Stimulated activated CD4-positive, alpha-beta T cell treated with anti-CD3 and anti-CD28 coated beads, Interleukin-2, amount 100 ng/mL, for 48 hours (primary cell): ENCODE data around the gene DRC7.
"Not testable (repeated sequence)": the region's sequence is repeated elsewhere in the genome, so short reads cannot be mapped to it uniquely, and the experiment has no call there.

Experiments used
- DNase-seq, 2 donors: peaks; one replicate each; pipeline ENCODE4 v3.0.0-alpha.2; 2020

DRC7 gene

DNA sequence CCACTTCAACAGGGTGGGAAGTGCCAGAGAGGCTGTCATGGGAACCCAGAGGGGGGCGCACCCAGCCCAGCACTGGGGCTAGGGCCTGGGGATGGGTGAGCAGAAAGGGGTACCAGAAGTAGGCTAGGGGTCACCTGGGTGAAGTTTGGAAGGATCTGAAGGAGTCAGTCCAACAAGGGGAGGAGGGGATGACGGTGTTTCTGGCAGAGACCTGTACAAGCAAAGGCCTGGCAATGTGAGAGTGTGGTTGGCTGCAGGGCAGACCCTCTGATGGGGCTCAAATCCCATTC, 27.5 kb downstream of the DRC7 start:
- no peak for DNase-seq

DNA sequence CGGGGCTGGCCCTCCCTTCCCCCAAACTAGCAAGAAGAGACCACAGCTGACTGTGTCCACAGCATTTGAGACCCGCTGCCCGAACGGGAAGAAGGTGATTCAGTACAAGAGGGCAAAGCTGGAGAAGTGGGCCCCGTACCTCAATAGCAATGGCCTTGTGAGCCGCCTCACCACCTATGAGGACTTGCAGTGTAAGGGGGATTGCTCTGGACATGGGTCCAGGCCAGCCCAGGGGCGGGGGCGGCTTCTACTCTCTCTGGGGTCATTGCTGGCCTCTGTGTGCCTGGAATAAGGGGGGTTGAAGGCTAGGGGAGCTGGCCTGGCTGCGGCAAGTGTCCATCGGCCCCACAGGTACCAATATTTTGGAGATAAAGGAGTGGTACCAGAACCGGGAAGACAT, 28.0 kb downstream of the DRC7 start:
- DNase-seq, result no peak

DNA sequence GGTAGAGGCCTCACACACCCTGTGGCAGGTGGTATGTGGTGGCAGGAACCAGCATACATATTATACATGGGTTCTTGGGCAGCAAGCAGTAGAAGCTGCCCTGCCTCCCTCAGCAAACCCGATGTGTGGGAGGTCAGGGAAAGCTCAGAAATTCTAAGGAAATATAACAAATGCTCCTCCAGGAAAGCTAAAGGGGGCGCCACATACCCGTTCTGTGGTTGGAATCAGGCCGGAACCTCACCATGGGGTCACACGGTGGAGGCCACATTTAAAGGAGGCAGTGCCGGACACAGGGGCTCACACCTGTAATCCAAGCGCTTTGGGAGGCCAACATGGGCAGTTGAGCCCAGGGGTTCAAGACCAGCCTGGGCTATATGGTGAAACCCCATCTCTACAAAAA, 28.6 kb downstream of the DRC7 start:
- DNase-seq, result no peak

DNA sequence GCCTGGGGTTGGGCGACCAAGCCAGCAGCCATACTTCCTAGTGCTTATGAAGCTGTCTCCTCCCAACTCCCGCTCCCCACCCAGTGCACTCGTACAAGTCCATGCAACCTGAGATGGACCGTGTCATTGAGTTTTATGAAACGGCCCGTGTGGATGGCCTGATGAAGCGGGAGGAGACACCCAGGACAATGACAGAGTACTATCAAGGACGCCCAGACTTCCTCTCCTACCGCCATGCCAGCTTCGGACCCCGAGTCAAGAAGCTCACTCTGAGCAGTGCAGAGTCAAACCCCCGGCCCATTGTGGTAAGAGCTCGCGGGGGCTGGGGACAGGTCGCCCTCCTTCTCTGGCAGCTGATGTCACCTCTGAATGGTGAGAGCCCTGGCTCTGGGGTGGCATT, 29.9 kb downstream of the DRC7 start:
- no peak for DNase-seq

DNA sequence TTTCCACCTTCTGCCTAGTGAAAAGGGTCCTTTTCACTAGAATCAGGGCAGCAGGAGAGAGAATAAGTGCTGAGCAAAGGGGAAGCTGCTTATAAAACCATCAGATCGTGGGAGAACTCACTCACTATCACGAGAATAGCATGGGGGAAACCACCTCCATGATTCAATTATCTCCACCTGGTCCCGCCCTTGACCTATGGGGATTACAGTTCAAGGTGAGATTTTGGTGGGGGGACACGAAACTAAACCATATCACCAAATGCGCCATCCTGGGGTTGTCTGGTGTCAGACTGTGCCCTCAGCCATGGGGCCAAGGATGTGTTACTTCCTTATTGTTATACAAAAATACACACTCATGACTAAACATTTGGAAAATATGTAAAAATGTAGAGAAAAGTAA, 30.5 kb downstream of the DRC7 start:
- DNase-seq, result no peak

DNA sequence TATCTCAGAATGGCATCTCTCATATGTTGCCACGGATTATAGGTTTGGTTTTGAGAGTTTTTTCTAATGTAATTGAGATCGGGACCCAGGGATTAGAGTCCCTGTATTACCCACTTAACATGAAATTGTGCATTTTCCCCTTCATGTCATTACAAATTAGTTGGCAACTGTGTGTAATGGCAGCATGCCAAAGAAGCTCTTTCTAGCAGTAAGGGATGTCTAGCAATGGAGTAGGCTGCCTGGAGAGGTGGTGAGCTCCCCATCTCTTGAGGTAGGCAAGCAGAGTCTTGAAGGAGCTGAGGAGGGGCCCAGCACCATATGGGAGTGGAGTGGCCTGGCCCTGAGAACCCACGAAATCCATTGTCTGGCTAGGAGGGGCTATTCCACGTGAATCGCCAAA, 30.9 kb downstream of the DRC7 start:
- DNase-seq, result no peak

DNA sequence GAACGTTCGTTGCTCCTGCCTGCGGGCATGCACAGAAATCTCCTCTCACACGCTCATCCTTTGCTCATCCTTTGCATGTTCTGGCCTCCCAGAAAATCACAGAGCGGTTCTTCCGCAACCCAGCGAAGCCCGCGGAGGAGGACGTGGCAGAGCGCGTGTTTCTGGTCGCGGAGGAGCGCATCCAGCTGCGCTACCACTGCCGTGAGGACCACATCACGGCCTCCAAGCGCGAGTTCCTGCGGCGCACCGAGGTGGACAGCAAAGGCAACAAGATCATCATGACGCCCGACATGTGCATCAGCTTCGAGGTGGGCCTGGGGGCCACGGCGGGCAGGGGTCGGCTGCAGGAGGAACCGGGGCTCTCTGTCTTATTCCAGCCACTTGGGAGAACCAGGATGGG, 31.4 kb downstream of the DRC7 start:
- DNase-seq, result no peak

DNA sequence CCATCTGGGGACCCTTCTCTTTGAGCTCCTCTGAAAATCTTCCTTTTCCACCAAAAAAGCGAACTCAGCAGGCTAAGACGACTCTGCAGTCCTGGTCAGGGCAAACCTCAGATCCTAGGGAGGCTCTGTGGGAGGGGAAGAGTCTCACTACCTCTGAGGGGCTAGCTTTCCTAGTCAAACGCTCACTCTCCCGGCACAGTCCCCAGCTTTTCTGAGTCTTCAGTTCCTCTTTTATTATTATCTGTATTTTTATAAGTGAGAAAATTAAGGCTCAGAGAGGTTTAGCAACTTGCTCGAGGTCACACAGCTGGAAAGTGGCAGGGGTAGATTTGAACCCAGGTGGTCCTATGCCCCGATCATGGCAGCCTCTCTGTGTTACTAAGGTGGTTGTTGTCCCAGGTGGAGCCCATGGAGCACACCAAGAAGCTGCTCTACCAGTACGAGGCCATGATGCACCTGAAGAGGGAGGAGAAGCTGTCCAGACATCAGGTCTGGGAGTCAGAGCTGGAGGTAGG, 31.9 kb downstream of the DRC7 start:
- no peak for DNase-seq

DNA sequence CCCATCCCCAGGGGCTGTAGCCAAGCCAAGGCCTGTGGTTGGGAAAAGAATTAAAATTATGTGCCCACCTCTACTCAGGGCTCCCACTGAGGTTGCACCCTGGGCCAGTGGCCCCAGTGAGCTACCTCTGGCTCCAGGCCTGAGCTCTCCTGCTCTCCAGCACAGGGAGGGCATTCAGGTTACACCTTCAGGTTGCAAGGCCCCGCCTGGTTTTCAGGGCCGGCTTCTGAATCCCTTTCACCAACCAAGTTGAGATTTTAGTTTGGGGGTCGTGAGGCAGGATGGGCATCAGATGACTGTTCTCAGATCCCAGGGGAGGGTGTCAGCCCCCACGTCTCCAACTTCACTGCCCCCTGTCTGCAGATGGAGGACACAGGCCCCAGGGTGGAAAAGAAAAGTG, 33.0 kb downstream of the DRC7 start:
- DNase-seq, result no peak

DNA sequence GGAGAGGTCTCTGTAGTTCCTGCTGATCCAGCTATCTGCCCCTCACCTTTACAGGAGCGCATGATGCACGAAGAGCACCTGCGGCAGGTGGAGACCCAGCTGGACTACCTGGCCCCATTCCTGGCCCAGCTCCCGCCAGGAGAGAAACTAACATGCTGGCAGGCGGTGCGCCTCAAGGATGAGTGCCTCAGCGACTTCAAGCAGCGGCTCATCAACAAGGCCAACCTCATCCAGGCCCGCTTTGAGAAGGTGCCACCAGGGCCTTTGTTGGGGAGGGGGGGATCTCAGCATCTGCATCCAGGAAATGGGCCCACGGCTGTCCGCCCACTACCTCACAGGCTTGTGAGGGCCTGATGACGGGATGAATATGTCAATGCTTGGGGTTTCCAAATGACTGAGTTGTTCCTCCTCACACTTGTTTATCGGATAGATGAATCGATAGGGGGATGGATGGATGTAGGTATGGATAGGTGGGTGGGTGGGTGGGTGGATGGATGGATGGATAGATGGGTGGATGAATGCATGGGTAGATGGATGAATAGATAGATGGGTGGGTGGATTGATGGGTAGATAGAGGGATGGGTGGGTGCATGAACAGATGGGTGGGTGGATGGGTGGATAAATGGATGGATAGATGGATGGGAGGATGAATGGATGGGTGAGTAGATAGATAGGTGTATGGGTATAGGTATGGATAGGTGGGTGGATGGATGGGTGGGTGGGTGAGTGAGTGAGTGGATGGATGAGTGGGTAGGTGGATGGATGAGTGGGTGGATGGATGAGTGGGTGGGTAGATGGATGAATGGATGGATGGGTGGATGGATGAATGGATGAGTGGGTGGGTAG, 34.0 kb downstream of the DRC7 start:
- no peak for DNase-seq

DNA sequence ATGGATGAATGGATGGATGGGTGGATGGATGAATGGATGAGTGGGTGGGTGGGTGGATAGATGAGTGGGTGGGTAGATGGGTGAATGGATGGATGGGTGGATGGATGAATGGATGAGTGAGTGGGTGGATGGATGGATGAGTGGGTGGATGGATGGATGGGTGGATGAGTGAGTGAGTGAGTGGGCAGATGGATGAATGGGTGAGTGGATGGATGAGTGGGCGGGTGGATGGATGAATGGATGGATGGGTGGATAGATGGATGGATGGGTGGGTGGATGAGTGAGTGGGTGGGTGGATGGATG, 34.5 kb downstream of the DRC7 start:
- no peak for DNase-seq

DNA sequence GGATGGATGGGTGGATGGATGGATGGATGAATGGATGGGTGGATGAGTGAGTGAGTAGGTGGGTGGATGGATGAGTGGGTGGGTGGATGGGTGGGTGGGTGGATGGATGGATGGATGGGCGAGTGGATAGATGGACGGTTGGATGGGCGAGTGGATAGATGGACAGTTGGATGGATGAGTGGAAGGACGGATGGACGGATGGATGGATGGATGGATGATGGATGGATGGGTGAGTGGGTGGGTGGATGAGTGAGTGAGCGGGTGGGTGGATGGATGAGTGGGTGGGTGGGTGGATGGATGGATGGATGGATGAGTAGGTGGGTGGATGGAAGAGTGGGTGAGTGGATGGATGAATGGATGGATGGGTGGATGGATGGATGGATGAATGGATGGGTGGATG, 35.2 kb downstream of the DRC7 start:
- DNase-seq, result not testable (repeated sequence)

DNA sequence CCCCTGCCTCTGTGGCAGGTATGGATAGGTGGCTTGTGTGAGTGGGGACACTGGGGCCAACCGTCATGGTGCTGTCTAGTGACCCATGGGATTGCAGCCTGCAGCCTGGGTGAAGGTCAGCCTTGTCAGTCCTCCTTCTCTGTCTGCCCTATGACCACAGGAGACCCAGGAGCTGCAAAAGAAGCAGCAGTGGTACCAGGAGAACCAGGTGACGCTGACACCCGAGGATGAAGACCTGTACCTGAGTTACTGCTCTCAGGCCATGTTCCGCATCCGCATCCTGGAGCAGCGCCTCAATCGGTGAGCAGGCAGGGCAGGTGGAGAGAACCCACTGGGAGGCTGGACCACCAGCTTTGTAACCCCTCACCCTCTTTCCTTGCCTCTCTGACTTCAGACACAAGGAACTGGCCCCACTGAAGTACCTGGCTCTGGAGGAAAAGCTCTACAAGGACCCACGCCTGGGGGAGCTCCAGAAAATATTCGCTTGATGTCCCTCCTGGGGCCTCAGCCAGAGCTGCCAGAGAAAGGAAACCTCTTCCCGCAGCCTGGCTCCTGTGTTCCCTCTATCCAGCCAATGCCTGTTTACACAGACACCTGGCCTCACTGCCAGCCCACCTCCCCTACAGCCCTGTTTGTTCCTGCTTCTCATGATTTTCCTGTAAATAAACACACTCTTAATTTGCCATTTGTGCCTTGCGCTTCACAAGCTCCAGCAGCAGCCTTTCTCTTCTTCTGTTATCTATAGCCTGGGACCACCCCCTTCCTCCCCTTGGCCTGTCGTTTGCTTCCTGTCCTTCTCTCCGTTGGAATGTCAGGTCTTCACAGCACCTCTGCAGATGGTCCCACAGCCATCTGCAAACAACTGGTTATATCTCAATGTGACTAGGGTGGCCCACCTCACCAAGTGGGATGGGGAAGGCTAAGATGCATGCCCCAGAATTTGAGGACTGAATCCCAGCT, 36.4 kb downstream of the DRC7 start:
- no peak for DNase-seq

DNA sequence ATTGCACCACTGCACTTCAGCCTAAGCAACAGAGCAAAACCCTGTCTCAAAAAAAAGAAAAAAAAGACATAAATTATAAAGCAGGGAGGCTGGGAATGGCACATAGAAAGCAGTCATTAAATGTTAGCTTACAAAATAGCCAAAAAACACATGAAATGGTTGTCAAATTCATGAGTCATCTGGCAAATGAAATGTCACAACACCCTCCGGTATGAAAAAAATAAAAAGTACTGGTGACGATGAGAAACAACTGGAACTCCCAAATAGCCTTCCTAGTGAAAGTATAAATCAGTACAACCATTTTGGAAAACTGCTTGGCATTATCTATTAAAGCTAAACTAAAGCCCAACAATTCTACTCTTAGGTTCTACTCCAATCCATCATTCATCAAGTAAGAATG, 37.4 kb downstream of the DRC7 start:
- DNase-seq, result no peak

DNA sequence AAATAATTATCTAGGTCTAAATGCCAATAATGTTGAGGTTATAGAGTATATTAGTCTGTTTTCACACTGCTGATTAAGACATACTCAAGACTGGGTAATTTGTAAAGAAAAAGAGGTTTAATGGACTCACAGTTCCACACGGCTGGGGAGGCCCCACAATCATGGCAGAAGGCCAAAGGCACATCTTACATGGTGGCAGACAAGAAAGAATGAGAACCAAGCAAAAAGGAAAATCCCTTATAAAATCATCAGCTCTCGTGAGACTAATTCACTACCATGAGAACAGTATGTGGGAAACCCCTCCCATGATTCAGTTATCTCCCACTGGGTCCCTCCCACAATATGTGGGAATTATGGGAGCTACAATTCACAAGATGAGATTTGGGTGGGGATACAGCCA, 38.1 kb downstream of the DRC7 start:
- DNase-seq, result no peak

DNA sequence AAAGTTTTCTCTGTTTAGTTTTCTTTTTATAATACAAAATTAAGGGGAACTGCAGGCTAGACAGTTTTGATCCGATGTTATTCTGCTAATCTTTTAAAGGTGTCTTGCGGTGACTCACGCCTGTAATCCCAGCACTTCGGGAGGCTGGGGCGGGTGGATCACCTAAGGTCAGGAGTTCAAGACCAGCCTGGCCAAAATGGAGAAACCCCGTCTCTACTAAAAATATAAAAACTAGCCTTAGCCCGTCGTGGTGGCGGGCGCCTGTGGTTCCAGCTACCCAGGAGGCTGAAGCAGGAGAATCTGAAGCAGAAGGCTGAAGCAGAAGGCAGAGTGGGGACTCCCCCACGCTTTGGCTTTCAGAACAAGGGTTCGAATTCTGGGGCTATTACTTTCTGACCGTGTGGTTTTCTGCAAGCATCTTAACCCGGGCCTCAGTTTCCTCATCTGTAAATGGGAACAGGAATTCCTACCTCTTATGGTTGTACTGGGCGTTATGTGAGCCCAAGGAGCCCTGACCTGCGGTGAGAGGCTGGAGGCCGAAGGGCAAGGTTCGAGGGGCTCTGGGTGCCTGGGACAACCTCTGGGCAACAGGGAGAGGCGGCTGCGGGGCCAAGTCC, 39.8 kb downstream of the DRC7 start:
- no peak for DNase-seq

DNA sequence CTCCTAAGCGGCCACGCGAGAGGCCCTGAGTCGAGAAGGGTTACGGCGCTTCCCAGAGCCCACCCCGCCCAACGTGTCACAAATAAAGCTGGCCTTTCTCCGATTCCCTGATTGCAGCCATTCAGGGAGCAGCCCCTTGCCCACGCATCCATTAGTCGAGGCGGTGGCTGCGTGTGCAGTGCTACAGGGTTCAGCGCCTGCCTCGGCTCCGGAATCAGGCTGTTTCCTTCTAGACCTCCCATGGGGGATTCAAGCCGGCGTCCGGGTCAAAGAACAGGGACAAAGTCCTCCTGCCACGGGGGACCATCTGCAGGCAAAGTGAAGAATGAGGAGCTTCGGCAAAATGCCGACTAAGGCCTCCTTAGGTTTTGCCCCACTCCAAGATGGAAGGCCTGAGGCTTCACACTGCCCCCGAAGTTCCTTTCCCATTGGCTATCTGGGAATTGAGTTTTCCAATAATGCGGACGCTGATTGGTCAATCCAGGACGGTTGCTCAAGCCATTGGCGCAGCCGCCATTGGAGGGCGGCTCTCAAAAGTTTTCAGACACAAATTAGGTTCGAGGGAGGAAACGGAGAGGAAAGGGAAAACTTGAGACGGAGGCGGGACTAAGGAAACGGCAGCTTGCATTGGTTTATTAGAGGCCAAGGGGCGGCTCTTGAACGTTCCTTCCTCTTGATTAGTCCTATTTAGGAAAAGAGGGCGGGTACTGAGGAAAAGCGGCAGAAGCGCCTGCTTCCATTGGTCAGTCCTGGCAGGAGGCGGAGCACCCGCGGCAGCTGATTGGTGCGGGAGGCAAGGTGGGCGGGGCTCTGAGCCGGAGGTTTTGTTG, 40.5 kb downstream of the DRC7 start:
- peak; percentile 93 to 95 for DNase-seq

DNA sequence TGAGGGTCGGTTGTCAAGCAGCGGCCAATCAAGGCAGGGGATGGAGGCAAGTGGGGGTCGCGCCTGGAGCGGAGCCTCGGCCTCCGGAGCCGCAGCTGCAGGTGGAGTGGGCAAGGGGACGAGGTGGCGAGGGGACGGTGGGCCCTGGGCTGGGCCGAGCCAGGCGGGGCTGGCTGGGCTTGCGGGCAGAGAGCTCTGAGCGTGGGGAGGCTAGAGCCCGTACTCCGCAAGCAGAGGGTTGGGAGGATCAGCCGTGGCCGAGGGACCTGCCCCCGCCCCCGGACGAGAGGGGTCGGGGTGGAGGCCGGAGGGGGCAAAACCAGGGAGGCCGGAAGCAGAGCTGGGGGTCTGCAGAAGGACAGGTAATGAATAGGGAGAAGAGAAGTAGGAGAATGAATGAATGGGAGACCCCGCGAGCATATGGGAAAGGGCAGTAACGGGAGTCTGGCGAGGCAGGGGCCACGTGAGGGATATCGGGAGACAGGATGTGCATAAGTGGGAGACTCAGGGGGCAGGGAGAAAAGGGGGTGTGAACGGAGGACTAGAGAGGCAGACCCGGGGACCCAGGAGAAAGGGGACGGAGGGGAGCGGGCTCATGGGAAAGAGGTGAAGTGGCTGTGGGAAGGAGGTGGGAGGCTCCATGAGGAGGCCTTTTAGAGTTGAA, 41.3 kb downstream of the DRC7 start, which contains the start of gene KATNB1:
TSS of gene KATNB1 (plus strand) at position 16 of the 664 bp plus-strand sequence. CDS start 1,474 bp downstream, outside the sequence.
- DNase-seq, result no peak

DNA sequence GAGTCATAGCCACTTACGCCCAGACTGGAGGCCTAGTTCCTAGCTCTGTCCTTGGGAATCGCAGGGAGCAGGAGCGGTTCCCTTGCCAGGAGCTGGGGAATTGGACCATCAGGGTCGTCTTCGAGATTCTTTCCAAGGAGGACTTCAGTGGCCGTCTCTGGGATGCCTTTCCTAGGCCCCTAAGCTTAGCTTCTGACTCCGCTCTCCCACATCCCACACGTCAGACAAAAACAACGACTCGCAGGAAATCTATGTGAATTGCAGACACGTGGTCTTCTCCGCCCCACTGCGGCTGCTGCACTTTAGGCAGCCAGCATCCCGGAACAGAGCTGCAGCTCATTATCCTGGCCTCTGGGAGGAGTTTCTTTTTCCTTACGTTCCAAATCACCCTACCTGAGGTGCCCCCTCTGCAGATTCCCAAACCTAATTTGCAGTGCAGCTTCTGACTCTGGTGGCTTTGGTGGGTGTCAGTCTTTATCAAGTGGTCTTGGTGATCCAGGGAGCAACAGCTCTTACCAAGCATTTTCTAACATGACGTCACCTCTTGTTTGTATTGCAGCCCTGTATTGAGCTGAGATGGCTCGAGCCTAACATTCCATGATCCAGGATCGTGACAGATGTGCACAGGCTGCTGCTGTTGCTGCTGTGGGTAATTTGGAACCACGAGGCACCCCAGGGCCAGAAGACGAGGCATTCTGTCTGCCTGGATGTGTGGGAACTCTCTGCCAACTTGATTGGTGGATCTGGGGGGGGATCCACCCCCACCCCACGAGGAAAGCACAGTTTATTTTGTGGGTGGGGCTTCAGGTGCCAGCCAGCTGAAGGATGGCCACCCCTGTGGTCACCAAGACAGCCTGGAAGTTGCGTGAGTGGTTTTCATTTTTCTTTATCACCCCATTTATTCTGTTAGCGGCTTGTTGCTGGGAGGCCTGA, 42.1 kb downstream of the DRC7 start:
- DNase-seq, result peak in 1 of 2 donors; percentile 27

DNA sequence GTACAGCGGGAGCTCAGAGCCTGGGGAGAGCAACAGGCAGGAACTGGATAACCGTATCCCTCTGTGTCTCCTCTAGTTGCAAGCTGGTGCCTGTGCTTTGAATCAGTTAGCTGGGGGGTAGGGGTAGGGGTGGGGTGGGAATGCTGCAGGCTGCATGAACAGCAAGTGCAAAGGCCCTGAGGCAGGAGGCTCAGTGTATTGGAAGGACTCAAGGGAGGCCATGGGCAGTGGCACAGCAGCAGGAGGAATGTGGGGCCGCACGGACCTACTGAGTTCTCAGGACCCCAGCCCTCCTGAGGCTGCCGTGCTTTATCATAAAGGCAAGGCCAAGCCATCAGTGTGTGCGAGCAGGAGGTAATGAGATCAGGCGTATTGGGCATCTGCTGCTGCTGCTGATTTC, 44.2 kb downstream of the DRC7 start:
- no peak for DNase-seq
